ENCODE results near the gene CTTN.

- TF ChIP-seq YY1 (IDR thresholded peaks at IDR 0.05; ENCODE audit: insufficient read depth, insufficient read length): no peak
- no peak for TF ChIP-seq ZNF274 (IDR thresholded peaks at IDR 0.05; ENCODE audit: low read depth, low read length)
These were observed 11.1 kb downstream of the CTTN start for GRCh38 chr11:70409437-70409836.

All from NT2/D1 (cell line).